BLaER1 (cell line): ENCODE measurements around the gene TGM2.
A peak's percentile ranks its signal among the peaks of the same experiment; 100 is the strongest.

Experiments used
- H3K27ac ChIP-seq: shearing (Covaris generic); formaldehyde crosslinking; 2 replicates; pipeline ENCODE4 v1.8.1; 2022
- H3K27me3 ChIP-seq: shearing (Covaris generic); formaldehyde crosslinking; 2 replicates; pipeline ENCODE4 v1.8.1; 2022
- H3K36me3 ChIP-seq: shearing (Covaris generic); formaldehyde crosslinking; 2 replicates; pipeline ENCODE4 v1.8.1; 2022
- H3K4me1 ChIP-seq: shearing (Covaris generic); formaldehyde crosslinking; 2 replicates; pipeline ENCODE4 v1.8.1; 2022
- H3K4me2 ChIP-seq: shearing (Covaris generic); formaldehyde crosslinking; 2 replicates; pipeline ENCODE4 v1.8.1; 2022
- H3K4me3 ChIP-seq: shearing (Covaris generic); formaldehyde crosslinking; 2 replicates; pipeline ENCODE4 v1.8.1; 2022
- H3K9ac ChIP-seq: shearing (Covaris generic); formaldehyde crosslinking; 2 replicates; pipeline ENCODE4 v1.8.1; 2022
- H3K9me3 ChIP-seq: shearing (Covaris generic); formaldehyde crosslinking; 2 replicates; pipeline ENCODE4 v1.8.1; 2022
- H4K20me1 ChIP-seq: shearing (Covaris generic); formaldehyde crosslinking; 2 replicates; pipeline ENCODE4 v1.8.1; 2022
- Cebpa-rat ChIP-seq: shearing (Covaris generic); IDR thresholded peaks from 2 replicates; pipeline ENCODE4 v1.8.1; 2022

Gene TGM2

GRCh38 chr20:38170219-38170825 lies 5.3 kb upstream of the TGM2 start:
- H3K27me3 ChIP-seq = no peaks in the 10 kb centered on the region
- TF ChIP-seq Cebpa-rat = no peak
- no peak overlapping the region for H3K9ac ChIP-seq
- H3K27ac ChIP-seq = no peak overlapping the region
- no peaks in the 10 kb centered on the region for H3K36me3 ChIP-seq
- no peak overlapping the region for H3K4me3 ChIP-seq
- H3K4me1 ChIP-seq = 0 out of 2 replicates have a peak, but pooled peaks cover under 1% of the 10 kb centered on the region
- H3K9me3 ChIP-seq = no peaks in the 10 kb centered on the region
- no peak overlapping the region for H3K4me2 ChIP-seq
- H4K20me1 ChIP-seq = no peaks in the 10 kb centered on the region

DNA sequence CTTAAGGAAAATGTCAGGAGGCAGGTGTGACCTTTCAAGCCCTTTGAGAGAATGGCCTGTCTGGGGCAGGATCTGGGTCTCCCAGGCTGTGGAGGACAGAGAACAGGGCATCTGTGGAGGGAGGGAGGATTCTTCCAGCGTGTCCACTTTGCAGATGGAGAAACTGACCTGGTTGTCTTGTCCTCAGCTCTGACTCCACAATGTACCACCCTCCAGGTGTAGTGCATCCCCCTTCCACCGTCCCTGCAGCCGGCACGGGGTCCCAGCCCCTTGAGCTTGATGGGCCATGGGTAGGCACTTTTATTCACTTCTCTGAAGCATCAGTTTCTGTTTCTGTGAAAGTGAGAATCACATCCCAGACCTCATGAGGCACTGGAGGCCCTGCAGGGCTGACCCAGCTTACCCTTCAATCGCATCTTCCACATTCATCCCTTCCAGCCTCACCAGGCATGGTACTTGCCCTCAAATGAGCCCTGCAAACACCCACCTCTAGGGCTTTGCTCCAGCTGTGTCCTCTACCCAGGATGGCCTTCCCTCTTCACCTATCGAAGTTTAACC lies 4.6 kb upstream of the TGM2 start:
- H3K9me3 ChIP-seq = no peaks in the 10 kb centered on the region
- H3K4me1 ChIP-seq = peaks cover 6% of the 10 kb centered on the region
- TF ChIP-seq Cebpa-rat = no peak
- no peak overlapping the region for H3K4me2 ChIP-seq
- no peak overlapping the region for H3K9ac ChIP-seq
- H3K27me3 ChIP-seq = 0 out of 2 replicates have a peak, but pooled peaks cover 3% of the 10 kb centered on the region
- no peaks in the 10 kb centered on the region for H4K20me1 ChIP-seq
- no peaks in the 10 kb centered on the region for H3K36me3 ChIP-seq
- H3K4me3 ChIP-seq = no peak overlapping the region
- no peak overlapping the region for H3K27ac ChIP-seq

DNA sequence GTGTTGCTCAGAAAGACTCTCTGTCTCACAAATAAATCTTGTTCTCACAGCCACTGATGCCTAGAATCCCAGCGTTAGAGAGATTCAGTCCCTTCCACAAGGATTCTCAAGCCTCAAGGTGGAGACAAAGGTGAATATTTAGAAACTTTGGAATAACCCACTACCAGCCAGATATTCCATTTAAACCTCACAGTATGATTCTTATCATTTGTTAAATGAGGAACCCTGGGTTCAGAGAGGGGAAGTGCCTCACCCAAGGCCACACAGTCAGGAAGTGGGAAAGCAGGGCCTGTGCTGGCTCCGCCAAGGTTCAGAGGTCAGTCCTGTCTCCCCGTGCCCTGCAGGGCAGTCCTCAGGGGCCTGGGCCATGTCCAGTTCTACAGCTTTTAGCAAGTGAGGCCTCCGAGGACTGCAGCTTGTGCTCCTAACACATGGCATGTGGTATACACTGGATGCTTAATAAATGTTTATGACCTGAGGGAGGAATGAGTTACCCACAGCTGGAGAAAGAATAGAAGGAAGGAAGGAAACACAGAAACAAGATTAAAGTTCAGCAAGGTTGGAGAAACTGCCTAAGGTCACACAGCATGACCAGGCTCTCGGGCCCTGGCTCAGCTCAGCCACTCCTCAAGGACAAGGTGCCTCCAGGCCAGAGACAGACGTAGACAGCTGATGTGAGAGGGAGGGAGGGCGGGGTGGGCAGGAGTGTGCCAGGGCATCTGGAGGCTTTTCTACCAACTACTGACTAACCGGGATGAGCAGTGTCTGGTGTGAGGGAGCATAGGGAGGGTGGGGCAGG lies 3.9 kb upstream of the TGM2 start:
- no peaks in the 10 kb centered on the region for H3K9me3 ChIP-seq
- H3K4me1 ChIP-seq = peaks cover 8% of the 10 kb centered on the region
- 0 out of 2 replicates have a peak overlapping the region, but pooled peaks have one; percentile 1 for H3K4me2 ChIP-seq
- H3K9ac ChIP-seq = no peak overlapping the region
- H3K36me3 ChIP-seq = no peaks in the 10 kb centered on the region
- H3K27me3 ChIP-seq = 0 out of 2 replicates have a peak, but pooled peaks cover 7% of the 10 kb centered on the region
- no peak overlapping the region for H3K27ac ChIP-seq
- H3K4me3 ChIP-seq = no peak overlapping the region
- TF ChIP-seq Cebpa-rat = no peak
- no peaks in the 10 kb centered on the region for H4K20me1 ChIP-seq

DNA sequence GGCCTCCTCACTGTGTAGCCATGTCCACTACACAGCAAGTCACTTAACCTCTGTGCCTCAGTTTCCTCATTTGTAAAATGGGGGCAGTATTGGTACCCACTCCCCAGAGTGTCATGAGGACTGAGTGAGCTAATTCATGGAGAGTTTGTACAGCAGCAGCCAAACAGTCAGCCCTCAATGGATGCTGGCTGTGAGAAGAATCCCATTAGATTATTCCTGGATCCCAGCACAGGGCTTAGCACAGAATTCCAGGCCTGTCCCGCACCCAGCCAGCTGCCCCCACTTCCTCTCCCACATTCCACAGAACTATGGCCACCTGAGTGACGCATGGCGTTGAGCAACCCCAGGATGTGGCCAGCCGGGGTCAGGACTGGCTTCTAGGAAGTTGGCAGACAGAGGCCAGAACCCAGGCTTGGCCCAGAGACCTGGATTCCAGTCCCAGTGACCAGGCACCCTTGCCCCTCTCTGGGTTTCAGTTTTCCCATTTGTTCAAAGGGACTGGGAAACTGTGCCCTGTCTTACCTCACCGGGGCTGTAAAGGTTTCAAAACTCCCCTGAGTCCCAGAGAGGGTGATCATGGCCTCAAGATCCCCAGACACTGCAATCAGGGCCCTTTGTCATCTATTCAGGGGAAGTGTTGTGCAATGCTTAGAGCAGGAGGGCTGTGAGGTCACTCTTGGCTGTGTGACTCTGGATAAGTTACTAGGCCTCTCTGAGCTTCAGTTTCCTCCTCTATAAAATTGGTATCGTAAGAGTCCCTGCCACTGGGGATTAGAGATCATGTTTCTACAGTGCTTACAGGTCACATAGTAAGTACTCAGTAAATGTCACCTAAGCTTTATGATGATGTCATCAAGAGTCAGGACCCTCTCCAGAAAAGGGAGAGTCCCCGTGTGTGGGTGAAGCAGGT lies 3.0 kb upstream of the TGM2 start:
- Histone ChIP-seq H4K20me1 (no peaks in the 10 kb centered on the region), H3K4me2 (no peak overlapping the region), H3K9me3 (no peaks in the 10 kb centered on the region), H3K9ac (no peak overlapping the region), H3K27ac (no peak overlapping the region), H3K4me1 (peaks cover 8% of the 10 kb centered on the region), H3K27me3 (0 out of 2 replicates have a peak, but pooled peaks cover 7% of the 10 kb centered on the region), H3K36me3 (no peaks in the 10 kb centered on the region), H3K4me3 (no peak overlapping the region)
- peak; percentile 55 for TF ChIP-seq Cebpa-rat

- Histone ChIP-seq H3K9me3 (no peaks in the 10 kb centered on the region), H3K4me2 (no peak overlapping the region), H3K9ac (no peak overlapping the region), H3K4me1 (peaks cover 8% of the 10 kb centered on the region), H3K27me3 (0 out of 2 replicates have a peak, but pooled peaks cover 7% of the 10 kb centered on the region), H3K4me3 (no peak overlapping the region), H3K36me3 (no peaks in the 10 kb centered on the region), H3K27ac (no peak overlapping the region), H4K20me1 (no peaks in the 10 kb centered on the region)
- TF ChIP-seq Cebpa-rat = no peak
Observed at GRCh38 chr20:38167328-38167850, 2.3 kb upstream of the TGM2 start.

GRCh38 chr20:38166703-38167233 lies 1.7 kb upstream of the TGM2 start:
- Histone ChIP-seq H3K36me3 (no peaks in the 10 kb centered on the region), H3K27me3 (0 out of 2 replicates have a peak, but pooled peaks cover 7% of the 10 kb centered on the region), H3K9ac (no peak overlapping the region), H3K4me2 (no peak overlapping the region), H3K27ac (no peak overlapping the region), H4K20me1 (no peaks in the 10 kb centered on the region), H3K4me1 (peaks cover 8% of the 10 kb centered on the region), H3K9me3 (no peaks in the 10 kb centered on the region), H3K4me3 (no peak overlapping the region)
- no peak for TF ChIP-seq Cebpa-rat

GRCh38 chr20:38165966-38166702 lies 1.1 kb upstream of the TGM2 start:
- H3K27ac ChIP-seq = no peak overlapping the region
- no peaks in the 10 kb centered on the region for H3K36me3 ChIP-seq
- H3K4me1 ChIP-seq = peaks cover 8% of the 10 kb centered on the region
- H3K27me3 ChIP-seq = 0 out of 2 replicates have a peak, but pooled peaks cover 7% of the 10 kb centered on the region
- no peaks in the 10 kb centered on the region for H4K20me1 ChIP-seq
- H3K4me3 ChIP-seq = no peak overlapping the region
- no peaks in the 10 kb centered on the region for H3K9me3 ChIP-seq
- no peak overlapping the region for H3K9ac ChIP-seq
- no peak for TF ChIP-seq Cebpa-rat
- no peak overlapping the region for H3K4me2 ChIP-seq

GRCh38 chr20:38164624-38165088 lies 414 bp downstream of the TGM2 start:
- Histone ChIP-seq H3K27me3 (0 out of 2 replicates have a peak, but pooled peaks cover 7% of the 10 kb centered on the region), H3K36me3 (no peaks in the 10 kb centered on the region), H4K20me1 (no peaks in the 10 kb centered on the region), H3K9ac (no peak overlapping the region), H3K9me3 (no peaks in the 10 kb centered on the region), H3K4me3 (0 out of 2 replicates have a peak overlapping the region, but pooled peaks have one; percentile 36), H3K27ac (no peak overlapping the region), H3K4me1 (peaks cover 8% of the 10 kb centered on the region), H3K4me2 (peak overlapping the region; percentile 71)
- no peak for TF ChIP-seq Cebpa-rat
